CD4-positive, CD25-positive, alpha-beta regulatory T cell (primary cell): ENCODE results near the gene UGT1A1. TPM values are rescaled to one million over a fixed set of nuclear protein-coding genes. Genes with fewer than 3 reads are reported as not detected.
A peak's percentile ranks its signal among the peaks of the same experiment; 100 is the strongest.

Source experiments
- ATAC-seq, 2 donors: fragments of 150-1000 bp; cut with Tn5 transposase; one replicate each; pipeline ENCODE4 v1.10.0; 2021; ENCODE audit warnings: low read depth in 2 of 2, moderate number of reproducible peaks in 2 of 2, moderate library complexity in 1 of 2
- DNase-seq, 3 donors: peaks; one replicate each; pipeline versions ENCODE4 v3.0.0 to v3.0.0-alpha.2; 2012 to 2022; ENCODE audit warnings: mixed read lengths in 1 of 3
- H3K27ac ChIP-seq: one replicate; pipeline ENCODE4 v1.7.0; 2013; ENCODE audit warnings: mild to moderate bottlenecking, low read length; ENCODE audit not compliant: insufficient read depth, poor library complexity, severe bottlenecking
- H3K27me3 ChIP-seq: one replicate; pipeline ENCODE4 v1.7.0; 2013; ENCODE audit warnings: low read length; ENCODE audit not compliant: control insufficient read depth, insufficient read depth
- H3K36me3 ChIP-seq: one replicate; pipeline ENCODE4 v1.7.0; 2013; ENCODE audit warnings: mild to moderate bottlenecking, low read length, moderate library complexity; ENCODE audit not compliant: control insufficient read depth, insufficient read depth
- H3K4me1 ChIP-seq: 2 replicates; pipeline ENCODE4 v1.7.0; 2013; ENCODE audit warnings: mild to moderate bottlenecking, low read length; ENCODE audit not compliant: insufficient read depth, control insufficient read depth, poor library complexity, severe bottlenecking
- H3K4me3 ChIP-seq: one replicate; pipeline ENCODE4 v1.7.0; 2013; ENCODE audit warnings: low read depth, mild to moderate bottlenecking, low read length, moderate library complexity
- H3K9me3 ChIP-seq, 2 experiments: 1 replicate in 1 of 2; 2 replicates in 1 of 2; pipeline ENCODE4 v1.7.0; 2013; ENCODE audit warnings: low read length in 2 of 2, mild to moderate bottlenecking in 1 of 2, moderate library complexity in 1 of 2; ENCODE audit not compliant: control insufficient read depth in 2 of 2
- H3K27ac Mint-ChIP-seq, 3 donors: one replicate each; pipeline ENCODE4 v1.8.0; 2020 to 2022; ENCODE audit warnings: mild to moderate bottlenecking in 3 of 3, mixed read lengths in 3 of 3, moderate library complexity in 2 of 3
- H3K27me3 Mint-ChIP-seq: one replicate; pipeline ENCODE4 v1.8.0; 2022; ENCODE audit warnings: mild to moderate bottlenecking, mixed read lengths
- H3K36me3 Mint-ChIP-seq: one replicate; pipeline ENCODE4 v1.8.0; 2020; ENCODE audit warnings: mixed read lengths
- H3K4me1 Mint-ChIP-seq, 4 donors: one replicate each; pipeline ENCODE4 v1.8.0; 2020 to 2022; ENCODE audit warnings: mixed read lengths in 4 of 4, mild to moderate bottlenecking in 1 of 4
- H3K4me3 Mint-ChIP-seq, 4 donors: one replicate each; pipeline ENCODE4 v1.8.0; 2020 to 2022; ENCODE audit warnings: mild to moderate bottlenecking in 4 of 4, mixed read lengths in 4 of 4, moderate library complexity in 3 of 4
- H3K9me3 Mint-ChIP-seq, 7 donors: one replicate each; pipeline ENCODE4 v1.8.0; 2020 to 2022; ENCODE audit warnings: mixed read lengths in 7 of 7, mild to moderate bottlenecking in 3 of 7, moderate library complexity in 2 of 7
- polyA plus RNA-seq, 4 donors: library from polyadenylated mRNA; unstranded; fragments of 300-500 nt; fragmentation: Illumina TruSeq; gene quantifications; one replicate each; pipeline ENCODE4 v1.2.3, GENCODE V29; 2021
- total RNA-seq: library from RNA; stranded (reverse); gene quantifications from one replicate; pipeline ENCODE4 v1.2.3, GENCODE V29; 2022

UGT1A1 gene
- total and polyA plus RNA-seq, 5 donors from 2014 or later, result not detected

DNA sequence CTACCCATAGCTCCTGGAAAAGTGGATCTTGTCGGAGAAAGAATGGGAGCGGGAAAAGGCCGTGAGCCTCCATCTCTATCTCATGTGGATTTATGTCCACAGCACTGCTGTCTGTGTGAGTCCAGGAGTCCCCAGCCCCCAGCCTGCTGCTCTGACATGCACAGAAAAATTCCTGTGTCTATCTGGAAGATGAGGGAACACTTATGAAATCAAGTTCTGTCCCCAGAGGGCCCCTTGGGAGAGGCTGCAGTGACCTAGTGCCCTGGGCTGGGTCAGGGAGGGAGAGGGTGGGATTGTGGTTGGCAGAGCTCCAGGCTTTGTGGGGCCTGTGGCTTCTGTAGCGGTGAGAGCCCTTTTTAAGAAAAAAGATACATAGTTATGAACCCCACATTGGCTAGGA lies 56.7 kb downstream of the UGT1A1 start:
- Histone ChIP-seq H3K4me3 (no peak overlapping the region), H3K27me3 (no peaks in the 10 kb centered on the region), H3K9me3 (no peaks in the 10 kb centered on the region), H3K27ac (no peak overlapping the region), H3K36me3 (no peaks in the 10 kb centered on the region), H3K4me1 (no peaks in the 10 kb centered on the region)
- Mint-ChIP-seq H3K27me3 (peaks cover 34% of the 10 kb centered on the region), H3K27ac (no peak overlapping the region), H3K4me1 (no peaks in the 10 kb centered on the region), H3K36me3 (no peaks in the 10 kb centered on the region), H3K9me3 (peaks cover 0 to 1% (median 0%) of the 10 kb centered on the region in 7 donors), H3K4me3 (no peak overlapping the region)
- ATAC-seq (no peak), DNase-seq (no peak)

DNA sequence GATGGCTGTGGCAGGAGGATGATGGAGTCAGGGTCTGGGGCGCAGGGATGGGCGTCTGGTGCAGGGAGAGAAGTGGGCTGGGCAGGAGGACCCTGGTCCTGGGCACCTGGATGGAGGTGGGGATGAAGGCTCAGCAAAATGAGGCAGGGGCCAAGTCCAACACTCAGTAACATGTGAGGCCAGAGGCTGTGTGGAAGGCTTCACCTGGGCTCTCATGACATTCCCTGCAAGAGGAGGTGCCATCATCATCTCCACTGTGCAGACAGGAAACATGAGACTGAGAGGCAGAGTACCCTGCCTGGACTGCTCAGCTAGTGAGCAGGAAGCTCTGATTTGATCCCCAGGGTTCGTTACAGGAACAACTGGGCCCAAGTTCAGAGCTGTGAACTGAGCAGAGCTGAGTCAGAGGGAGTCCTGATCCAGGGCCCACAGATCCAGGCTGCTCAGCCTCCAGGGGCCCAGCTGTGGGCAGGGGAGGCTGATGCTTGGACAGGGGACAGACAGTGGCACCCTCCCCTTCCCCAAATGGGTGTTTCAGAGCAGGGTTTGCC lies 57.4 kb downstream of the UGT1A1 start:
- no peaks in the 10 kb centered on the region for H3K4me1 Mint-ChIP-seq
- no peaks in the 10 kb centered on the region for H3K36me3 Mint-ChIP-seq
- H3K27me3 Mint-ChIP-seq, result peaks cover 34% of the 10 kb centered on the region
- no peak overlapping the region for H3K4me3 Mint-ChIP-seq
- ATAC-seq (no peak), DNase-seq (no peak)
- peak overlapping the region in 2 of 3 donors; percentile 33 to 85 for H3K27ac Mint-ChIP-seq
- Histone ChIP-seq H3K4me1 (no peaks in the 10 kb centered on the region), H3K27me3 (no peaks in the 10 kb centered on the region), H3K4me3 (no peak overlapping the region), H3K9me3 (no peaks in the 10 kb centered on the region), H3K27ac (no peak overlapping the region), H3K36me3 (no peaks in the 10 kb centered on the region)
- H3K9me3 Mint-ChIP-seq, result peaks cover 0 to 1% (median 0%) of the 10 kb centered on the region in 7 donors

DNA sequence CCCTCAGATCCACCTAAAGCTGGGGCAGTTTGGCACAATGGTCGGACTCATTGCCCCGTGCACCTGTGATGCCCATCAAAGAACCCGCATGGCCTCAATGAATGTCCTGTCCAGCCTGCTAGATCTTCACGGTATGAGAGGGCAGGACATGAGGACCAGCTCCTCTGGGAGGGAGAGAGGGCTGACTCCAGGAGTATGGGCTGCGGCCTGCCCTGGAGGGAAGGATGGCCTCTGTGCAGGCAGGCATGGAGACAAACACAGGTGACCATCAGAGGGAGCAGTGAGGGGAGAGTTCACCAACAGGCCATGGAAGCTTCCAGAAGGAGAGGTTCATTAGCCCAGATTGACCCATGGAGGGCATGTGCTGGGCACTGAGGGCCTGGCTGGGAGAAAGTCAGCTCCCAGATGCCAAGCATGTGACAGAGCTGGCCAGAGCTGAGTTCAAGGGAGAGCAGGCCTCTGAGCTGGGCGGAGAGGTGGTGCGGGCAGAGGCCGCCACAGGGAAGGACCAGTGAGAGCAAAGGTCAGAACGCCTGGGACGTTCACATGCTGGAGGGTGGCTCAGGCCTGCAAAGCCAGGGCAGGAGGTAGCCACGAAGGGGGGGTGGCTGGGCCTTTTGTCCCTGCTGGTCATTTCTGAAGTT lies 58.0 kb downstream of the UGT1A1 start:
- H3K4me3 ChIP-seq, result no peak overlapping the region
- DNase-seq, result no peak

DNA sequence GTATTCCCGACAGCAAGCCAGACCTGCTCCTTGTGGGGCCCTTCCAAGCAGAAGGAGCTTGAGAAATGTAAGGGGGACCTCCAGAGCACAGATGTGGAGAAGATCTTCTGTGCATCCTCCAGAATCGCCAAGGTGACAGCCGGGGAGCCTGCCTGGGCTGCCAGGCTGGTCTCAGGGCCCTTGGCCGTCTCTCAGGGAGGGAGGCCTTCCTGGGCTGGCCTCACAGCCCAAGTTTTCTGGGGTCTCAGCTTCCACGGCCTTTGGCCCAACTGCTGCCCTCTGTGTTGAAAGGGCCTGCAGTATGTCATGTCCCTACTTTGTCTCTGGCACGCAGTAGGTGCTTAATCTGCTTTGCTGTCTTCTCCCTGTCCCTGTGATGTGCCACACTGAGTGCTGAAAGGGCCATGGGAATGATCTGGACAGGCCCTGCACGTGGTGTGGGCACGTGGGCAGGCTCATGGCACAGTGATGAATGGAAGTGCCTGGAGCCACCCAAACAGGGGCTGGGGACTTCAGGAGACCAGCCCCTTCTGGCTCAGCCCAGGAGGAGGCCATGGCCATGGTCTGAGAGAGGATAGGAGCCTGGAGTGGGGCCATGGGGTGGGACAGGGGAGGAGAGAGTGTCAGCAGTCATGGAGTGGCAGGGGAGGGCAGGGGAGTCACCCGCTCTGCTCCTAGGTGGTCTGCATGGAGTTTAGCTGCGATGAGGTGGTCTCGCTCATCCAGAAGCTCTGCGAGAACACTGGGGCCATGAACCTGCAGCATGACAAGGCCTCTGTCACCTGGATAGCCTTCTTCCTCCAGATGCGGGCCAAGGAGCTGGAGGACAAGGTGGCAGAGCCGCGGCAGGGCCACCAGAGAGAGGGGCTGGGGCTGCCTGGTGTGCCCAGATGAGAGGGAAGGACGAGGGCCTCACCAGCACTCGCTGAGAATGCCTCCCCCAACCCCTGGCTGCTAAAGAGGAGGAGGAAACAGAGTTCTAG lies 58.9 kb downstream of the UGT1A1 start:
- Histone ChIP-seq H3K9me3 (no peaks in the 10 kb centered on the region), H3K4me3 (no peak overlapping the region), H3K27ac (no peak overlapping the region), H3K4me1 (no peaks in the 10 kb centered on the region), H3K27me3 (no peaks in the 10 kb centered on the region), H3K36me3 (no peaks in the 10 kb centered on the region)
- Mint-ChIP-seq H3K9me3 (peaks cover 0 to 1% (median 0%) of the 10 kb centered on the region in 7 donors), H3K27me3 (peaks cover 23% of the 10 kb centered on the region), H3K4me1 (no peaks in the 10 kb centered on the region), H3K27ac (no peak overlapping the region), H3K36me3 (no peaks in the 10 kb centered on the region), H3K4me3 (no peak overlapping the region)
- ATAC-seq (no peak), DNase-seq (no peak)

More for the DNA sequence above, 58.0 kb downstream of the UGT1A1 start:
- Mint-ChIP-seq H3K36me3 (no peaks in the 10 kb centered on the region), H3K9me3 (peaks cover 0 to 1% (median 0%) of the 10 kb centered on the region in 7 donors), H3K4me1 (no peaks in the 10 kb centered on the region), H3K4me3 (no peak overlapping the region), H3K27me3 (peaks cover 31% of the 10 kb centered on the region), H3K27ac (no peak overlapping the region)
- no peaks in the 10 kb centered on the region for H3K27me3 ChIP-seq
- ATAC-seq, result no peak
- H3K9me3 ChIP-seq, result no peaks in the 10 kb centered on the region
- no peaks in the 10 kb centered on the region for H3K4me1 ChIP-seq
- no peak overlapping the region for H3K27ac ChIP-seq
- H3K36me3 ChIP-seq, result no peaks in the 10 kb centered on the region

DNA sequence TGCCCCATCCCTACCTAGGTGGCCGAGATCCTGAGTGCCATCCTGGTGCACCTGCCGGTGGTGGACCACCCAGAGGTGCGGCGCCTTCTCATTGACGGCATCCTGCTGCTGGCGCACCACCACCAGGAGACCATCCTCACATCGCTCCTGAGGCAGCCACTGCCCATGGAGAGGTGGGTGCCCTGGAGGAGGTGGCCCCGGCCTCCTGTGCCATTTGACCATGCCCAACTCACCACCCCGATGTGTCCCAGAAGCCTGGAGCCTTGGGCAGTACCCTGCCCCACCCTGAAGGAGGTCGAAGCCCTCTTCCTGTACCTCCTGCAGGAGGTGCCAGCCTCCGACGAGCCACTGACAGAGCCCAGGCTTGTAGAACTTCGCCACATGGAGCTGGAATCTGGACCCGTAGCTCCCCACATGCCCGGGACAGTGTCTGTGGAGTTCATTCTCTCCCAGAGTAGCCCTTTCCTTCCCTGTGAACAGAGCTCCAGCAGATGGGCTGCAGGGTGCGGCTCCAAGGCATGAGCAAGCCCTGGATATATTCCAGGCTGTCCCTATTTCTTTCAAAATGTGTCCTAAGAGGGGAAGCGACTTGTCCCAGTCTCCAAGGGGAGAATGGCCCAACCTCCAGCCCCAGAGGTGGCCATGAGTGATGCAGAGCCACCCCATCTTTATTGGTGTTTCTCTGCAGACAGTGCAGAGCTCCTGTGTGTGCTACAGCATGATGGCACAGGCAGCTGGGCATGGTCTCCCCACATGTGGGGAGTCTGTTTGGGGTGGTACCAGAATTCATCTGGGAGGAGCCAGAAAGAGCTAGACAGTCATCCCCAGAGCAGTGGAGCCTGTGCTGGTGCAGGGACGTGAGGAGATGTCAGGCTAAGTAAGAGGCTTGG lies 60.1 kb downstream of the UGT1A1 start:
- Histone ChIP-seq H3K27ac (no peak overlapping the region), H3K4me3 (no peak overlapping the region), H3K36me3 (no peaks in the 10 kb centered on the region), H3K9me3 (no peaks in the 10 kb centered on the region), H3K4me1 (no peaks in the 10 kb centered on the region), H3K27me3 (no peaks in the 10 kb centered on the region)
- no peak for ATAC-seq
- no peak for DNase-seq
- H3K27me3 Mint-ChIP-seq, result peaks cover 19% of the 10 kb centered on the region
- H3K36me3 Mint-ChIP-seq, result no peaks in the 10 kb centered on the region
- H3K9me3 Mint-ChIP-seq, result peaks cover 0 to 1% (median 0%) of the 10 kb centered on the region in 7 donors
- no peaks in the 10 kb centered on the region for H3K4me1 Mint-ChIP-seq
- no peak overlapping the region for H3K27ac Mint-ChIP-seq
- no peak overlapping the region for H3K4me3 Mint-ChIP-seq

DNA sequence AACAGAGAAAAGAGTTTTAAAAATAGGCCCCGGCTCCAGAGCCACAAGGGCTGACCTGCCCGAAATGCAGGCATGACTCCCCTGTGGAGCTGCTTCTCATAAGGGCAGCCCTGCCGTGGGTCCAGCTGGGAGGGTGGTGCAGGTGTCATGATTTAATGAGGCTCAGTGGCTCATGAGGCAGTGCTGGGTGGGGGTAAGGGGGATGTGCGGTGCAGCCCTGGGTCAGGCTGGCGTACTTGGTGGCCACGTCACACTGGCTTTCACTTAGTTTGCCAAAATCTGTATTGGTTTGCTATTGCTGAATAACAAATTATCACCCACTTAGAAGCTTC lies 60.7 kb downstream of the UGT1A1 start:
- H3K4me1 Mint-ChIP-seq, result no peaks in the 10 kb centered on the region
- H3K4me3 Mint-ChIP-seq, result no peak overlapping the region
- peaks cover 4% of the 10 kb centered on the region for H3K36me3 Mint-ChIP-seq
- H3K4me1 ChIP-seq, result no peaks in the 10 kb centered on the region
- no peak overlapping the region for H3K27ac Mint-ChIP-seq
- ATAC-seq (no peak), DNase-seq (no peak)
- H3K27ac ChIP-seq, result no peak overlapping the region
- H3K27me3 Mint-ChIP-seq, result peaks cover 18% of the 10 kb centered on the region
- no peak overlapping the region for H3K4me3 ChIP-seq
- no peaks in the 10 kb centered on the region for H3K36me3 ChIP-seq
- no peaks in the 10 kb centered on the region for H3K27me3 ChIP-seq
- H3K9me3 Mint-ChIP-seq, result peaks cover 0 to 1% (median 0%) of the 10 kb centered on the region in 7 donors
- H3K9me3 ChIP-seq, result no peaks in the 10 kb centered on the region

DNA sequence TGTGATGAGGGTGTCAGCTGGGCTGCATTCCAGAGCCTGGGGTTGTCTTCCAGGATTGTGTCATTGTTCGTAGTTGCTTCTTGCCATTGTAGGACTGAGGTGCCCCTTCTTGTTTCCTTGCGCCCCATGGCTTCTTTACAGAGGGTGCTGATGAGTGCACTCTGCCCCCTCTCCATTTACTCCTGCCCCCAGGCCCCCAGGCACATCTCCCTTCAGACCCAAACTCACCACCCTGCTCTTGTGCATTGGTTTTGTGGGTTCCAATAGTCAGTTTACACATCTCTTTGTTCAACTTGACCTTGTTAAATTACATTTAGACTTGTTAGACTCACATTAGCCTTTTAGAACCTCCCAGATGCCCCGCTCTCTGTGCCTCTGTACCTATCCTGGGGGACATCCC lies 61.1 kb downstream of the UGT1A1 start:
- ATAC-seq (no peak), DNase-seq (no peak)
- Histone ChIP-seq H3K36me3 (no peaks in the 10 kb centered on the region), H3K9me3 (no peaks in the 10 kb centered on the region), H3K27me3 (no peaks in the 10 kb centered on the region), H3K4me3 (no peak overlapping the region), H3K27ac (no peak overlapping the region), H3K4me1 (no peaks in the 10 kb centered on the region)
- H3K36me3 Mint-ChIP-seq, result peaks cover 4% of the 10 kb centered on the region
- H3K27ac Mint-ChIP-seq, result no peak overlapping the region
- peaks cover 18% of the 10 kb centered on the region for H3K27me3 Mint-ChIP-seq
- H3K4me3 Mint-ChIP-seq, result no peak overlapping the region
- peaks cover 0 to 1% (median 0%) of the 10 kb centered on the region in 7 donors for H3K9me3 Mint-ChIP-seq
- H3K4me1 Mint-ChIP-seq, result no peaks in the 10 kb centered on the region
